ENCODE data around the gene NGEF.

GRCh38 chr2:232894746-232895145 lies 118.3 kb downstream of the NGEF start:
- no peak for TF ChIP-seq EZH2 (IDR thresholded peaks at IDR 0.05; ENCODE audit: low read length, missing control alignments)
- TF ChIP-seq, protein P1, sequence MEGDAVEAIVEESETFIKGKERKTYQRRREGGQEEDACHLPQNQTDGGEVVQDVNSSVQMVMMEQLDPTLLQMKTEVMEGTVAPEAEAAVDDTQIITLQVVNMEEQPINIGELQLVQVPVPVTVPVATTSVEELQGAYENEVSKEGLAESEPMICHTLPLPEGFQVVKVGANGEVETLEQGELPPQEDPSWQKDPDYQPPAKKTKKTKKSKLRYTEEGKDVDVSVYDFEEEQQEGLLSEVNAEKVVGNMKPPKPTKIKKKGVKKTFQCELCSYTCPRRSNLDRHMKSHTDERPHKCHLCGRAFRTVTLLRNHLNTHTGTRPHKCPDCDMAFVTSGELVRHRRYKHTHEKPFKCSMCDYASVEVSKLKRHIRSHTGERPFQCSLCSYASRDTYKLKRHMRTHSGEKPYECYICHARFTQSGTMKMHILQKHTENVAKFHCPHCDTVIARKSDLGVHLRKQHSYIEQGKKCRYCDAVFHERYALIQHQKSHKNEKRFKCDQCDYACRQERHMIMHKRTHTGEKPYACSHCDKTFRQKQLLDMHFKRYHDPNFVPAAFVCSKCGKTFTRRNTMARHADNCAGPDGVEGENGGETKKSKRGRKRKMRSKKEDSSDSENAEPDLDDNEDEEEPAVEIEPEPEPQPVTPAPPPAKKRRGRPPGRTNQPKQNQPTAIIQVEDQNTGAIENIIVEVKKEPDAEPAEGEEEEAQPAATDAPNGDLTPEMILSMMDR (conservative IDR thresholded peaks at IDR 0.05 in 1 of 2, IDR thresholded peaks at IDR 0.05 in 1 of 2; ENCODE audit: low read depth in 1 of 2, low read length in 2 of 2): no peak

All from fibroblast of lung (primary cell).